Stomach (tissue), 9 donors: ENCODE measurements around the gene PPP2R2B. TPM values are rescaled to one million over a fixed set of nuclear protein-coding genes. Genes with fewer than 3 reads are reported as not detected.

Experiments
- DNase-seq, 2 donors: peaks; one replicate each; pipeline versions ENCODE4 v3.0.0 to v3.0.0-alpha.2; 2013 to 2019
- H3K27ac ChIP-seq, 5 donors: fragments of 200-600 bp in 4 of 5; sonication (generic) in 4 of 5; one replicate each; pipeline ENCODE4 v1.5.1; 2013 to 2019; ENCODE audit warnings: mild to moderate bottlenecking in 1 of 5, moderate library complexity in 1 of 5
- H3K27me3 ChIP-seq, 3 donors: fragments of 200-600 bp; sonication (generic); one replicate each; pipeline ENCODE4 v1.5.1; 2017 to 2019; ENCODE audit warnings: mixed run types in 1 of 3
- H3K36me3 ChIP-seq, 4 donors: fragments of 200-600 bp; sonication (generic); 1 replicate in 3 of 4; 2 replicates in 1 of 4; pipeline ENCODE4 v1.5.1; 2016 to 2019
- H3K4me1 ChIP-seq, 4 donors: fragments of 200-600 bp; sonication (generic); one replicate each; pipeline ENCODE4 v1.5.1; 2016 to 2019
- H3K4me3 ChIP-seq, 4 donors: fragments of 200-600 bp; sonication (generic) in 3 of 4; one replicate each; pipeline ENCODE4 v1.5.1; 2016 to 2019; ENCODE audit warnings: mild to moderate bottlenecking in 1 of 4
- H3K9me3 ChIP-seq, 4 donors: fragments of 200-600 bp; sonication (generic); one replicate each; pipeline ENCODE4 v1.5.1; 2016 to 2019
- CTCF ChIP-seq, 7 experiments: fragments of 450-650 bp in 4 of 7; fragments of 200-600 bp in 3 of 7; sonication (generic) in 3 of 7; IDR thresholded peaks; one replicate each; pipeline ENCODE4 v1.5.1; 2016 to 2019; ENCODE audit warnings: antibody characterized with exemption in 7 of 7, control low read depth in 2 of 7, mild to moderate bottlenecking in 1 of 7
- EP300 ChIP-seq: sonication (generic); formaldehyde crosslinking; IDR thresholded peaks from one replicate; pipeline ENCODE4 v1.6.1; 2017; ENCODE audit warnings: antibody characterized with exemption
- POLR2A ChIP-seq, 4 donors: fragments of 450-650 bp; IDR thresholded peaks; one replicate each; pipeline ENCODE4 v1.6.1; 2016; ENCODE audit warnings: antibody characterized with exemption in 4 of 4, control low read depth in 2 of 4, mild to moderate bottlenecking in 1 of 4, moderate library complexity in 1 of 4
- POLR2AphosphoS5 ChIP-seq, 3 donors: sonication (generic); formaldehyde crosslinking; IDR thresholded peaks; one replicate each; pipeline ENCODE4 v1.6.1; 2016; ENCODE audit warnings: antibody characterized with exemption in 3 of 3
- WGBS, 5 donors: extraction: QIAGEN DNeasy Blood & Tissue Kit in 3 of 5; methylation state at CpG; one replicate each; pipeline versions ENCODE4 v1.1.5 to v1.1.7; 2013 to 2018; 5-methylcytosine and 5-hydroxymethylcytosine counted together
- intact Hi-C: fragments of 100-400 bp; cut with DNase I; formaldehyde crosslinking; loops from one replicate; pipeline ENCODE4 v1.15.1; 2023; ENCODE audit warnings: low total_unique reads
- polyA plus RNA-seq, 3 donors: library from polyadenylated mRNA; stranded (reverse); fragments of 200-250 nt; gene quantifications; one replicate each; pipeline ENCODE4 v1.2.3, GENCODE V29; 2013
- total RNA-seq, 5 donors: library from RNA; depleted of rRNA; stranded (reverse); fragments of >200 nt; gene quantifications; one replicate each; pipeline versions ENCODE4 v1.1.0 to v1.2.3, GENCODE V29; 2014 to 2016
- donor health status: healthy with polysubstance abuse.
- donor health status: Bipolar disorder and iron deficiency.
- donor health status: healthy.

The PPP2R2B gene
- total and polyA plus RNA-seq, 8 donors: under 0.01 to 4.6 (median 0.75) TPM; not detected in 1

DNA sequence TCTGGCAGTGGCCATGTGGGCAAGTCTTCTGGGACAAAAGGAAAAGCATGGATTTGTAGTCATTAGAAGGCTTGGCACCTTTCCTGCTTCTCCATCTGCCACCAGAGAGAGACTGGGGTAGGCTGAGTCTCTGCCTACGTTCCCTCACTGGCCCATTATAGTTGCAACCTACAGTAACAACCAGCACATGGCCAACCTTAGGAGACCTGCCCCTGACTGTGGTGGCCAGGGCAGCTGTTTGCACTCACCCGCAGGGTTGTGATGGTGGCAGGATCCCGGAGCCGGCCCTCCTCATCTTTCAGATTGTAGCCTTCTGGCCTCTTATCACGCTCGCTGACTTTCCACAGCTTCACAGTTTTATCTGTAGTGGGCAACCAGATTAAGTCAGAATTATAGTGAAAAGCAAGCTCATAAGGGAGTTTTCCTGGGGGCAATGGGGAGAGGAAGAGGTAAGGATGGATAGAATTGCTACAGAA is 187.6 kb downstream of the PPP2R2B start:
- no peak overlapping the region for H3K27ac ChIP-seq
- no peak overlapping the region for H3K4me3 ChIP-seq
- WGBS, 5 donors: 48 to 71% (median 64%) methylated on average over 6 of the region's 6 CpGs
- no peak for DNase-seq
- intact Hi-C loops: no loop called here
- H3K27me3 ChIP-seq: no peaks in the 10 kb centered on the region
- no peaks in the 10 kb centered on the region for H3K4me1 ChIP-seq
- no peaks in the 10 kb centered on the region for H3K36me3 ChIP-seq
- no peaks in the 10 kb centered on the region for H3K9me3 ChIP-seq
- TF ChIP-seq CTCF (IDR thresholded peaks at IDR 0.05): no peak
- no peak for TF ChIP-seq POLR2A (IDR thresholded peaks at IDR 0.05)
- TF ChIP-seq POLR2AphosphoS5 (IDR thresholded peaks at IDR 0.05): no peak
- no peak for TF ChIP-seq EP300

- 43 to 64% (median 50%) methylated on average over 4 of the region's 4 CpGs for whole genome bisulfite sequencing, 5 donors
- Histone ChIP-seq H3K27ac (no peak overlapping the region), H3K4me1 (no peaks in the 10 kb centered on the region), H3K36me3 (no peaks in the 10 kb centered on the region), H3K9me3 (no peaks in the 10 kb centered on the region), H3K27me3 (no peaks in the 10 kb centered on the region), H3K4me3 (no peak overlapping the region)
- intact Hi-C loops: no loop called here
- TF ChIP-seq EP300: no peak
- DNase-seq: no peak
Observed at GRCh38 chr5:146687630-146688029, 190.9 kb downstream of the PPP2R2B start.

DNA sequence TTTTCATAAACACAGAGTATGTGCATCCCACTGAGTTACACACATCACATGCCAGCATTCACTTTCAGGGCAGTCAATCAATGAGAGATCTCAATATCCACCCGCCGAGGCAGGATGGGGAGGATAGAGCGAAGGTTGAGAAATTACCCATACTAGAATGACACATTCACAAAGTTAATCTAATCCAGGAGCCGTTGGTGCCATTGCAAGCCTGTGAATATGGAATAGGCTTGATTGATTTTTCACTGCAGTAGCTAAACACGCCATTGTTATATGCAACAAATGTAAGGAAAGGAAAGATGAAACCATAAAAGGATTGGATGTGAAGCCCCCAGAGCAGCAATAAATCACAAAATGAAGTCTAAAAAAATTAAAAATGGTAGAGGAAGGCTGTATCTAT is 194.7 kb downstream of the PPP2R2B start:
- intact Hi-C loops: no loop called here
- no peak for TF ChIP-seq POLR2AphosphoS5 (IDR thresholded peaks at IDR 0.05)
- no peak for TF ChIP-seq CTCF (IDR thresholded peaks at IDR 0.05)
- no peak for TF ChIP-seq POLR2A (IDR thresholded peaks at IDR 0.05)
- TF ChIP-seq EP300: no peak
- Histone ChIP-seq H3K4me3 (no peak overlapping the region), H3K9me3 (no peaks in the 10 kb centered on the region), H3K4me1 (no peaks in the 10 kb centered on the region), H3K27me3 (no peaks in the 10 kb centered on the region), H3K36me3 (no peaks in the 10 kb centered on the region), H3K27ac (no peak overlapping the region)
- DNase-seq: no peak
- WGBS, 5 donors: 79 to 86% (median 84%) methylated on average over 5 of the region's 5 CpGs

- H3K9me3 ChIP-seq: no peaks in the 10 kb centered on the region
- no peak overlapping the region for H3K27ac ChIP-seq
- no peak for DNase-seq
- intact Hi-C loops: no loop called here
- TF ChIP-seq POLR2AphosphoS5 (IDR thresholded peaks at IDR 0.05): no peak
- TF ChIP-seq CTCF (IDR thresholded peaks at IDR 0.05): no peak
- no peak for TF ChIP-seq POLR2A (IDR thresholded peaks at IDR 0.05)
- TF ChIP-seq EP300: no peak
- H3K27me3 ChIP-seq: no peaks in the 10 kb centered on the region
- H3K4me1 ChIP-seq: no peaks in the 10 kb centered on the region
- no peaks in the 10 kb centered on the region for H3K36me3 ChIP-seq
- H3K4me3 ChIP-seq: no peak overlapping the region
- WGBS, 5 donors: 71 to 90% (median 84%) methylated on average over 5 of the region's 5 CpGs
Observed at GRCh38 chr5:146682899-146683532, 195.5 kb downstream of the PPP2R2B start.

DNA sequence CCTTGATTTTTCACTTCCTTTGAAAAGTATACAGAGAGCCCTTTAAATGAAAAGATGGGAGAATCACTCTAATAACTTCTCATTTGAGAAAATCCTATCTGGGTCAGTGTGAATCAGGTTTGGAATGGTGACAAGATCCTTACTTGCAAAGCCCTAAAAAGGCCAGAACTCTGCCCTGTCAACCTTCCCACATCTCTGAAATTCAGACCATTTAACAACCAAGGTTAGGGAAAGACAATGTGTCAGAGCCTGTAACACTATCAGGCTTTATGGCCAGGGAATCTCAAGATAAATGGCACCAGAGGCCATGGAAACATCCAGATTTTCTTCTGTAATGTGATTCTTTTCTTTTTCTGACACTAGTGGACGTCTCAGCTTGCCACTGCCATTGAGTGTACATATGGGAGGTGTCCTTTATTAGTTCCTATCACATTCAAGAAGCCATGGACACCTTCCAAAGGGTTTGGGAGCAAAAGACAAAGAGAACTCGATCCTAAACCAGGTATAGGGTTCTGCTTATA is 196.9 kb downstream of the PPP2R2B start:
- Histone ChIP-seq H3K4me3 (no peak overlapping the region), H3K9me3 (no peaks in the 10 kb centered on the region), H3K4me1 (no peaks in the 10 kb centered on the region), H3K27me3 (no peaks in the 10 kb centered on the region), H3K36me3 (no peaks in the 10 kb centered on the region), H3K27ac (no peak overlapping the region)
- 38 to 50% (median 48%) methylated on average over 2 of the region's 2 CpGs for WGBS, 5 donors
- intact Hi-C loops: no loop called here
- TF ChIP-seq EP300 (no peak), CTCF (IDR thresholded peaks at IDR 0.05) (no peak), POLR2A (IDR thresholded peaks at IDR 0.05) (no peak), POLR2AphosphoS5 (IDR thresholded peaks at IDR 0.05) (no peak)
- no peak for DNase-seq
